Suprapubic skin (tissue), 4 donors: ENCODE measurements around the gene CCL24. TPM values are rescaled to one million over a fixed set of nuclear protein-coding genes. Genes with fewer than 3 reads are reported as not detected.

ENCODE experiments used
- DNase-seq, 2 donors: peaks; one replicate each; pipeline ENCODE4 v3.0.0-alpha.2; 2019; ENCODE audit warnings: low spot score in 2 of 2
- H3K27ac ChIP-seq: fragments of 200-600 bp; sonication (generic); one replicate; pipeline ENCODE4 v1.5.1; 2019
- H3K27me3 ChIP-seq: fragments of 200-600 bp; sonication (generic); one replicate; pipeline ENCODE4 v1.5.1; 2019
- H3K36me3 ChIP-seq: fragments of 200-600 bp; sonication (generic); one replicate; pipeline ENCODE4 v1.5.1; 2019
- H3K4me1 ChIP-seq: fragments of 200-600 bp; sonication (generic); one replicate; pipeline ENCODE4 v1.5.1; 2019
- H3K4me3 ChIP-seq: fragments of 200-600 bp; sonication (generic); one replicate; pipeline ENCODE4 v1.5.1; 2019; ENCODE audit warnings: mild to moderate bottlenecking
- H3K9me3 ChIP-seq: fragments of 200-600 bp; sonication (generic); one replicate; pipeline ENCODE4 v1.5.1; 2019
- EP300 ChIP-seq: sonication (generic); formaldehyde crosslinking; IDR thresholded peaks from one replicate; pipeline ENCODE4 v1.6.1; 2017; ENCODE audit warnings: antibody characterized with exemption
- POLR2A ChIP-seq, 2 donors: fragments of 450-650 bp; IDR thresholded peaks; one replicate each; pipeline ENCODE4 v1.6.1; 2017; ENCODE audit warnings: antibody characterized with exemption in 2 of 2, mild to moderate bottlenecking in 2 of 2, moderate library complexity in 2 of 2
- POLR2AphosphoS5 ChIP-seq, 3 donors: sonication (generic); formaldehyde crosslinking; IDR thresholded peaks; one replicate each; pipeline ENCODE4 v1.6.1; 2017; ENCODE audit warnings: antibody characterized with exemption in 3 of 3
- WGBS: methylation state at CpG from one replicate; pipeline ENCODE4 v1.1.5; 2018; 5-methylcytosine and 5-hydroxymethylcytosine counted together
- total RNA-seq, 4 donors: library from RNA; depleted of rRNA; stranded (reverse); fragments of >200 nt; gene quantifications; one replicate each; pipeline ENCODE4 v1.1.0, GENCODE V29; 2016
- TF ChIP-seq, protein P1 (sequence below), 2 donors: fragments of 200-600 bp in 1 of 2; fragments of 450-650 bp in 1 of 2; sonication (generic) in 1 of 2; IDR thresholded peaks; one replicate each; pipeline ENCODE4 v1.5.1; 2016 to 2019; ENCODE audit warnings: antibody characterized with exemption in 2 of 2, mild to moderate bottlenecking in 1 of 2, moderate library complexity in 1 of 2

The CCL24 gene
- total RNA-seq, 4 donors from 2014 or later, result 2.6 to 2.7 TPM; not detected in 2

DNA sequence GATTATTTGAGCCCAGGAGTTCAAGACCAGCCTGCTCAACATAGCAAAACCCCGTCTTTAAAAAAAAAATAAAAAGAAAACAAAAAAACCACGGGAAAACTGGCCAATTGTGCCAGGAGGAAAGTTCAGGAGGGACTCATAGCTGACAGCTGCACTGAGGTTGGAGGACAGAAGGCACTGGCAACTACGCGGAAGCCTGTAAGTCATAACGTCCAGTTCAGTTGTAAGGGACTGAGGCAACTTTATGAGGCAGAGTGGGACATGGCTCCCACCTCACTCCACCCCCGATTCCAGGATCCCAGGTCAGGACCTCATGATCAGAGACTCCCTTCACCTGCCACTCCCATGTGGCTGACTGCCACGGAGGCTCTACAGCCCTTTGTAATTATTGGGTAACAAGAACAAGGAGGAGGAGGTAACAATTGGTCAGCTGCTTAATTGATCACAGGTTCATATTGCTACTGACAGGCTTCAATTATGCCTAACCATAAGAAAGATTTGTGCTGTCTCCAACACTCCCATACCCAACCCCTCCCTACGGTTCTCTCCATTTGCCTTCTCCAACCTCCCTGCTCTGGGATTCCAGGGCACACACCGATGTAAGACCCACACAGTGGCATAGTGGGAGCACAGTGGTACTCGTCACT, 1.9 kb upstream of the CCL24 start:
- whole genome bisulfite sequencing, result 60% methylated on average over 10 of the region's 10 CpGs
- no peak for DNase-seq
- Histone ChIP-seq H3K4me3 (no peak overlapping the region), H3K27ac (no peak overlapping the region), H3K36me3 (no peaks in the 10 kb centered on the region), H3K9me3 (no peaks in the 10 kb centered on the region), H3K4me1 (peaks cover 3% of the 10 kb centered on the region), H3K27me3 (peaks cover 3% of the 10 kb centered on the region)
- TF ChIP-seq, protein P1, sequence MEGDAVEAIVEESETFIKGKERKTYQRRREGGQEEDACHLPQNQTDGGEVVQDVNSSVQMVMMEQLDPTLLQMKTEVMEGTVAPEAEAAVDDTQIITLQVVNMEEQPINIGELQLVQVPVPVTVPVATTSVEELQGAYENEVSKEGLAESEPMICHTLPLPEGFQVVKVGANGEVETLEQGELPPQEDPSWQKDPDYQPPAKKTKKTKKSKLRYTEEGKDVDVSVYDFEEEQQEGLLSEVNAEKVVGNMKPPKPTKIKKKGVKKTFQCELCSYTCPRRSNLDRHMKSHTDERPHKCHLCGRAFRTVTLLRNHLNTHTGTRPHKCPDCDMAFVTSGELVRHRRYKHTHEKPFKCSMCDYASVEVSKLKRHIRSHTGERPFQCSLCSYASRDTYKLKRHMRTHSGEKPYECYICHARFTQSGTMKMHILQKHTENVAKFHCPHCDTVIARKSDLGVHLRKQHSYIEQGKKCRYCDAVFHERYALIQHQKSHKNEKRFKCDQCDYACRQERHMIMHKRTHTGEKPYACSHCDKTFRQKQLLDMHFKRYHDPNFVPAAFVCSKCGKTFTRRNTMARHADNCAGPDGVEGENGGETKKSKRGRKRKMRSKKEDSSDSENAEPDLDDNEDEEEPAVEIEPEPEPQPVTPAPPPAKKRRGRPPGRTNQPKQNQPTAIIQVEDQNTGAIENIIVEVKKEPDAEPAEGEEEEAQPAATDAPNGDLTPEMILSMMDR (IDR thresholded peaks at IDR 0.05), result no peak
- TF ChIP-seq POLR2AphosphoS5 (IDR thresholded peaks at IDR 0.05) (no peak), EP300 (no peak), POLR2A (IDR thresholded peaks at IDR 0.05) (no peak)

DNA sequence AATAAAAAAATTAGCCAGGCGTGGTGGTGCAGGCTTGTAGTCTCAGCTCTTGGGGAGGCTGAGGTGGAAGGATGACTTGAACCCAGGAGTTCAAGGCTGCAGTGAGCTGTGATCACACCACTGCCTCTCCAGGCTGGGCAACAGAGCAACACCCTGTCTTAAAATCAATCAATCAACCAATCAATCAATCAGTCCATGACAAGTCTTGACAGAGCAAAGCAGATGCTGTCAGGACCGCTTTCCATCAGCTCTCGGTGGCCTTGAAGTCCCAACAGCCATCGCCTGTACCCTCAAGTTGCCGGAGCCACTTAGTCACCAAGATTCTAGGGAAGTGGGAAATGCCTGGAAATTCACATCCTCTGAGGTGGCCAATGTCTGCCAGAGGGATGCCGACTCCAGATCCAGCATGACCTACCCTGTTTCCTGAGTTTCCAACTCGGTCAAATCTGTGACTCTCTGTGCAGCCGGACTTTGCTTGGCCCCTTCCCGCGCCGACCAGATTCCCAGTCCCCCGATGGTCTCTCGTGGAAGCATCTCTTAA, 871 bp upstream of the CCL24 start:
- H3K27ac ChIP-seq, result no peak overlapping the region
- TF ChIP-seq, protein P1 (IDR thresholded peaks at IDR 0.05), result no peak
- TF ChIP-seq EP300, result no peak
- TF ChIP-seq POLR2AphosphoS5 (IDR thresholded peaks at IDR 0.05), result no peak
- no peak for TF ChIP-seq POLR2A (IDR thresholded peaks at IDR 0.05)
- H3K4me1 ChIP-seq, result peaks cover 3% of the 10 kb centered on the region
- no peak overlapping the region for H3K4me3 ChIP-seq
- no peak for DNase-seq
- no peaks in the 10 kb centered on the region for H3K9me3 ChIP-seq
- H3K27me3 ChIP-seq, result peaks cover 3% of the 10 kb centered on the region
- 88% methylated on average over 13 of the region's 13 CpGs for WGBS
- H3K36me3 ChIP-seq, result no peaks in the 10 kb centered on the region

DNA sequence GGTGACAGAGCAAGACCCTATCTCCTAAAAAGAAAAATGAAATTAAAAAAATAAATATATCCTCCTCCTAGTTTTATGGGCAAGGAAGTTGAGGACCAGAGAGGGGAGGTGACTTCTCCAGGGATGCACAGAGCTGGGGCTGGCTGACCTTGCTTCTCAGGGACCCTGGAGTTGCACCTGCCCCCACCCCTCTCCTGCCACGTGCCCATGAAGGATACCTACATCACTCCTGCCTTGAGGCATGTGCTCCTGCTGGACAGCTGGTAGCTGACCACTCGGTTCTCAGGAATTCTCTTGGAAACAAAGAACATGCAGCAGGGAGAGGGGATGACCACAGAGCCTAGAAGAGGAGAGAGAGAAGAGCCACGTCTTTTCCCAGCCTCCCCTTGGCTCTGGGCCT, 522 bp downstream of the CCL24 start:
- DNase-seq, result no peak
- Histone ChIP-seq H3K27me3 (peaks cover 3% of the 10 kb centered on the region), H3K27ac (no peak overlapping the region), H3K4me3 (no peak overlapping the region), H3K36me3 (no peaks in the 10 kb centered on the region), H3K9me3 (no peaks in the 10 kb centered on the region), H3K4me1 (peaks cover 3% of the 10 kb centered on the region)
- no peak for TF ChIP-seq POLR2AphosphoS5 (IDR thresholded peaks at IDR 0.05)
- TF ChIP-seq POLR2A (IDR thresholded peaks at IDR 0.05), result no peak
- TF ChIP-seq, protein P1 (IDR thresholded peaks at IDR 0.05), result no peak
- no peak for TF ChIP-seq EP300
- WGBS, result 62% methylated on average over 3 of the region's 3 CpGs

DNA sequence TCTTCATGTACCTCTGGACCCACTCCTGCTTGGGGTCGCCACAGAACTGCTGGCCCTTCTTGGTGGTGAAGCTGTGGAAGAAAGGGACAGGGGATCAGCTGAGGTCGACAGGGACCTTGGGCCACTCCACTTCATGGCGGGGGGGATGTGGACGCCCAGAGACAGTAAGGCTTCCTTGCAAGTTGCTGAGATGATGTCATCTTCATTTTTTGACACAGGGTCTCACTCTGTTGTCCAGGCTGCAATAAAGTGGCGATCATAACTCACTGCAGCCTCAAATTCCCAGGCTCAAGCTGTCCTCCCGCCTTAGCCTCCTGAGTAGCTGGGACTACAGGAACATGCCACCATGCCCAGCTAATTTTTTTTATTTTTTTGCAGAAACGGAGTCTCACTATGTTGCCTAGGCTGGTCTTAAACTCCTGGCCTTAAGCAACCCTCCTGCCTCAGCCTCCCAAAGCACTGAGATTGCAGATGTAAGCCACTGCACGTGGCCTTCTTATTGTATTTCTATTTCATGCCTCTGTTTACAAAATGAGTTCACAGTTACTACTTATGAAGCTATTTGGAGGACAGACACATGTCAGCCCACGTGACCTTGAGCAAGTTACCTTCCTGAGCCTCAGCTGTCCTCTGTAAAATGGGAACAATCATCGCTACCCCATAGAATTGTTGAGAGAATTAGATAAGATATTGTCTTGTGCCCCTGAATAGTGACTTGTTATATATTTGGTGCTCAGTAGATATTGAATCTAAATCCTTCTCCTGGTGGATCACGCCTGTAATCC, 1.5 kb downstream of the CCL24 start:
- no peak overlapping the region for H3K27ac ChIP-seq
- DNase-seq, result no peak
- 90% methylated on average over 11 of the region's 11 CpGs for WGBS

DNA sequence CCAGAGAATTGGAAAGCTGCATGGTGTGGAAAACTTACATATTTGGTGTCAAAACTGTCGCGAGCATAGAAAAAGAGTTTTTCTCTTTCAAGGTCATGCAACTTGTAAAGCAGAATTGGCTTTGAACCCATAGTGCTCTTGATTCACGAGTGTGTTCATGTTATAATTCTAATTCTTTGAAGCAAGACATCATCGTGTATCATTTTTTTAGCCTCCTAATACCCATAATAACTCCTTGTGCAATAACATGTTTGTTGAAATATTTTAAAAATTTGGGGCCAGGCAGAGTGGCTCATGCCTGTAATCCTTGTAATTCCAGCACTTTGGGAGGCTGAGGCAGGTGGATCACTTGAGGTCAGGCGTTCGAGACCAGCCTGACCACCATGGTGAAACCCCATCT, 4.2 kb downstream of the CCL24 start:
- H3K4me3 ChIP-seq, result no peak overlapping the region
- WGBS, result 67% methylated on average over 6 of the region's 6 CpGs
- no peak for DNase-seq
- H3K9me3 ChIP-seq, result no peaks in the 10 kb centered on the region
- H3K27ac ChIP-seq, result no peak overlapping the region
- H3K27me3 ChIP-seq, result no peaks in the 10 kb centered on the region
- H3K4me1 ChIP-seq, result no peaks in the 10 kb centered on the region
- TF ChIP-seq POLR2AphosphoS5 (IDR thresholded peaks at IDR 0.05) (no peak), POLR2A (IDR thresholded peaks at IDR 0.05) (no peak), EP300 (no peak)
- TF ChIP-seq, protein P1 (IDR thresholded peaks at IDR 0.05), result no peak
- H3K36me3 ChIP-seq, result no peaks in the 10 kb centered on the region

More for the DNA sequence above, 1.5 kb downstream of the CCL24 start:
- Histone ChIP-seq H3K9me3 (no peaks in the 10 kb centered on the region), H3K4me3 (no peak overlapping the region), H3K36me3 (no peaks in the 10 kb centered on the region), H3K4me1 (peaks cover 3% of the 10 kb centered on the region), H3K27me3 (peaks cover 3% of the 10 kb centered on the region)
- no peak for TF ChIP-seq POLR2A (IDR thresholded peaks at IDR 0.05)
